H1 (cell line): ENCODE data around the gene TGM1. TPM values are rescaled to one million over a fixed set of nuclear protein-coding genes. Genes with fewer than 3 reads are reported as not detected.

Experiments
- CTCF ChIA-PET: fragments of 300-600 bp; sonication (Branson Sonifier 250); formaldehyde crosslinking; loops from one replicate; lab custom pipeline; 2021; ENCODE audit not compliant: partially characterized antibody; lab: Charles Lee
- POLR2A ChIA-PET: fragments of 300-600 bp; sonication (Branson Sonifier 250); formaldehyde crosslinking; loops from one replicate; lab custom pipeline; 2021; ENCODE audit warnings: inconsistent platforms; ENCODE audit not compliant: partially characterized antibody; lab: Charles Lee
- DNase-seq, 2 experiments: peaks; one replicate each; pipeline versions ENCODE4 v3.0.0 to v3.0.0-alpha.2; 2010 to 2022; ENCODE audit warnings: low spot score in 2 of 2, low read depth in 1 of 2, mixed read lengths in 1 of 2
- FAIRE-seq: peaks from 2 replicates; lab custom pipeline; 2011; peaks lifted over from hg19 to GRCh38; lab: Jason Lieb, UNC
- H2AFZ ChIP-seq: 2 replicates; pipeline ENCODE4 v1.8.1; 2012; ENCODE audit warnings: low read length, inconsistent platforms
- H2AK5ac ChIP-seq: 2 replicates; pipeline ENCODE4 v1.6.1; 2013; ENCODE audit warnings: low read depth, low read length
- H2BK120ac ChIP-seq: replicated peaks from 2 replicates; pipeline ENCODE3; 2013; ENCODE audit warnings: low read depth, low read length, inconsistent platforms
- H2BK12ac ChIP-seq: 2 replicates; pipeline ENCODE4 v1.6.1; 2013; ENCODE audit warnings: low read depth, low read length
- H2BK15ac ChIP-seq: 2 replicates; pipeline ENCODE4 v1.6.1; 2013; ENCODE audit warnings: low read length
- H2BK20ac ChIP-seq: 2 replicates; pipeline ENCODE4 v1.6.1; 2013; ENCODE audit warnings: low read length
- H2BK5ac ChIP-seq: 2 replicates; pipeline ENCODE4 v1.6.1; 2013; ENCODE audit warnings: low read depth, low read length
- H3K14ac ChIP-seq: 2 replicates; pipeline ENCODE4 v1.6.1; 2013; ENCODE audit warnings: inconsistent platforms; ENCODE audit not compliant: insufficient read length
- H3K18ac ChIP-seq: 2 replicates; pipeline ENCODE4 v1.6.1; 2013; ENCODE audit warnings: low read length; ENCODE audit errors: extremely low read depth
- H3K23ac ChIP-seq: 2 replicates; pipeline ENCODE4 v1.6.1; 2013; ENCODE audit warnings: inconsistent platforms; ENCODE audit not compliant: insufficient read length
- H3K23me2 ChIP-seq: 2 replicates; pipeline ENCODE4 v1.6.1; 2013; ENCODE audit warnings: low read depth, low read length
- H3K27ac ChIP-seq: 2 replicates; pipeline ENCODE4 v1.6.1; 2011; ENCODE audit warnings: low read depth, low read length, inconsistent platforms
- H3K27me3 ChIP-seq, 4 experiments: replicated peaks in 1 of 4; 1 replicate in 1 of 4; 2 replicates in 3 of 4; pipeline versions ENCODE4 v1.6.1 to v1.8.1; 2011 to 2013; ENCODE audit warnings: low read length in 3 of 4, mild to moderate bottlenecking in 3 of 4, inconsistent platforms in 2 of 4, mixed read lengths in 2 of 4, moderate library complexity in 1 of 4; ENCODE audit not compliant: control insufficient read depth in 3 of 4, insufficient read depth in 3 of 4; ENCODE audit errors: extremely low read depth in 1 of 4
- H3K36me3 ChIP-seq, 4 experiments: 2 replicates each; pipeline versions ENCODE4 v1.6.1 to v1.8.1; 2011 to 2013; ENCODE audit warnings: mild to moderate bottlenecking in 4 of 4, low read length in 3 of 4, moderate library complexity in 2 of 4, control low read depth in 1 of 4, inconsistent platforms in 1 of 4; ENCODE audit not compliant: insufficient read depth in 4 of 4, control insufficient read depth in 2 of 4
- H3K4ac ChIP-seq: replicated peaks from 2 replicates; pipeline ENCODE3; 2013; ENCODE audit warnings: low read length, low read depth, mixed read lengths, inconsistent platforms; ENCODE audit not compliant: insufficient read length
- H3K4me1 ChIP-seq, 4 experiments: replicated peaks in 1 of 4; 1 replicate in 1 of 4; 2 replicates in 3 of 4; pipeline versions ENCODE4 v1.6.1 to v1.8.1; 2011 to 2013; ENCODE audit warnings: low read length in 3 of 4, inconsistent platforms in 2 of 4, mixed read lengths in 1 of 4; ENCODE audit not compliant: insufficient read depth in 4 of 4, control insufficient read depth in 3 of 4
- H3K4me2 ChIP-seq, 2 experiments: 2 replicates each; pipeline versions ENCODE4 v1.6.1 to v1.8.1; 2011 to 2013; ENCODE audit warnings: low read depth in 2 of 2, low read length in 2 of 2, control low read depth in 1 of 2, inconsistent platforms in 1 of 2, mild to moderate bottlenecking in 1 of 2; ENCODE audit not compliant: insufficient read depth in 1 of 2
- H3K4me3 ChIP-seq, 4 experiments: fragments of 200-600, 300-600 bp in 1 of 4; sonication (generic), shearing (Covaris generic), sonication (Bioruptor Twin) in 1 of 4; 2 replicates each; pipeline versions ENCODE4 v1.5.1 to v1.8.1; 2011 to 2016; ENCODE audit warnings: low read length in 4 of 4, low read depth in 3 of 4, control low read depth in 2 of 4, inconsistent platforms in 2 of 4, mild to moderate bottlenecking in 2 of 4, mixed read lengths in 1 of 4, moderate library complexity in 1 of 4; ENCODE audit not compliant: insufficient read depth in 2 of 4; ENCODE audit errors: extremely low read depth in 1 of 4
- H3K56ac ChIP-seq: replicated peaks from 2 replicates; pipeline ENCODE3; 2013; ENCODE audit warnings: low read depth, mild to moderate bottlenecking, mixed read lengths, low read length, inconsistent platforms; ENCODE audit not compliant: insufficient read length
- H3K79me1 ChIP-seq: 2 replicates; pipeline ENCODE4 v1.6.1; 2013; ENCODE audit warnings: low read depth, low read length, control low read depth
- H3K79me2 ChIP-seq, 2 experiments: 2 replicates each; pipeline versions ENCODE4 v1.6.1 to v1.8.1; 2012 to 2013; ENCODE audit warnings: low read length in 2 of 2, mild to moderate bottlenecking in 2 of 2, inconsistent platforms in 1 of 2; ENCODE audit not compliant: insufficient read depth in 2 of 2, control insufficient read depth in 1 of 2
- H3K9ac ChIP-seq, 4 experiments: replicated peaks in 1 of 4; 1 replicate in 1 of 4; 2 replicates in 3 of 4; pipeline versions ENCODE4 v1.6.1 to v1.8.1; 2011 to 2013; ENCODE audit warnings: low read depth in 3 of 4, low read length in 3 of 4, control low read depth in 2 of 4, mild to moderate bottlenecking in 2 of 4, moderate library complexity in 2 of 4, inconsistent platforms in 1 of 4; ENCODE audit errors: extremely low read depth in 1 of 4
- H3K9me3 ChIP-seq, 2 experiments: 2 replicates each; pipeline versions ENCODE4 v1.6.1 to v1.8.1; 2012 to 2013; ENCODE audit warnings: mild to moderate bottlenecking in 2 of 2, moderate library complexity in 2 of 2, control low read depth in 1 of 2, inconsistent platforms in 1 of 2, low read depth in 1 of 2, low read length in 1 of 2, mixed read lengths in 1 of 2; ENCODE audit not compliant: insufficient read depth in 2 of 2
- H4K20me1 ChIP-seq, 2 experiments: replicated peaks in 1 of 2; 2 replicates each; pipeline versions ENCODE3 to v1.8.1; 2011 to 2013; ENCODE audit warnings: inconsistent platforms in 2 of 2, low read length in 2 of 2, mild to moderate bottlenecking in 1 of 2; ENCODE audit not compliant: insufficient read depth in 2 of 2, control insufficient read depth in 1 of 2
- H4K5ac ChIP-seq: 2 replicates; pipeline ENCODE4 v1.6.1; 2013; ENCODE audit warnings: low read length, low read depth, mixed read lengths, inconsistent platforms; ENCODE audit not compliant: insufficient read length
- H4K8ac ChIP-seq: 2 replicates; pipeline ENCODE4 v1.8.0; 2013; ENCODE audit warnings: mild to moderate bottlenecking, moderate library complexity, low read length, inconsistent platforms; ENCODE audit not compliant: insufficient read depth; ENCODE audit errors: extremely low read depth
- H4K91ac ChIP-seq: replicated peaks from 2 replicates; pipeline ENCODE3; 2013; ENCODE audit warnings: low read length, mixed read lengths, inconsistent platforms; ENCODE audit not compliant: insufficient read length
- CTCF ChIP-seq, 3 experiments: IDR thresholded peaks; 1 replicate in 2 of 3; 2 replicates in 1 of 3; pipeline versions ENCODE4 v1.5.1 to v1.6.1; 2011; ENCODE audit warnings: low read length in 3 of 3, mild to moderate bottlenecking in 3 of 3, inconsistent platforms in 2 of 3, low read depth in 1 of 3, moderate library complexity in 1 of 3; ENCODE audit not compliant: insufficient read depth in 1 of 3; ENCODE audit errors: control extremely low read depth in 1 of 3
- TEAD4 ChIP-seq: IDR thresholded peaks from 2 replicates; pipeline ENCODE4 v1.6.1; 2012; ENCODE audit warnings: low read depth, low read length, inconsistent platforms, mixed read lengths
- WGBS, 2 experiments: shearing (Covaris generic) in 1 of 2; methylation state at CpG; one replicate each; pipeline versions ENCODE4 v1.1.6 to v1.1.7; 2013 to 2015; ENCODE audit warnings: low lambda C conversion rate in 2 of 2, mixed read lengths in 2 of 2, inconsistent platforms in 1 of 2, low coverage in 1 of 2, missing lambda C conversion rate in 1 of 2; ENCODE audit not compliant: insufficient replicate concordance in 2 of 2, insufficient coverage in 1 of 2, insufficient read length in 1 of 2; ENCODE audit errors: extremely low coverage in 1 of 2, missing lambda C conversion rate in 1 of 2; 5-methylcytosine and 5-hydroxymethylcytosine counted together
- polyA plus RNA-seq, 7 experiments: library from polyadenylated mRNA; depleted of rRNA in 3 of 7; stranded (reverse) in 5 of 7; unstranded in 2 of 7; fragments of >200 nt in 5 of 7; fragments of 200-250 nt in 2 of 7; gene quantifications; 1 replicate in 5 of 7; 2 replicates in 1 of 7; 4 replicates in 1 of 7; pipeline versions ENCODE4 v1.2.1 to v1.2.3, GENCODE V29; 2011 to 2013; ENCODE audit warnings: missing spikeins in 2 of 7, mixed read lengths in 2 of 7
- total RNA-seq: library from RNA; stranded (reverse); fragmentation: NEBNext Ultra II Directional; extraction: Animal tissue kit (Norgen Biotek cat#: 25700); gene quantifications from 2 replicates; pipeline ENCODE4 v1.2.1, GENCODE V29; 2021

The TGM1 gene
- total and polyA plus RNA-seq, 2 of the 8 experiments (the other 6 are each of a cell fraction or from before 2014, with no cell fraction given): 1.8 to 2.2 TPM

DNA sequence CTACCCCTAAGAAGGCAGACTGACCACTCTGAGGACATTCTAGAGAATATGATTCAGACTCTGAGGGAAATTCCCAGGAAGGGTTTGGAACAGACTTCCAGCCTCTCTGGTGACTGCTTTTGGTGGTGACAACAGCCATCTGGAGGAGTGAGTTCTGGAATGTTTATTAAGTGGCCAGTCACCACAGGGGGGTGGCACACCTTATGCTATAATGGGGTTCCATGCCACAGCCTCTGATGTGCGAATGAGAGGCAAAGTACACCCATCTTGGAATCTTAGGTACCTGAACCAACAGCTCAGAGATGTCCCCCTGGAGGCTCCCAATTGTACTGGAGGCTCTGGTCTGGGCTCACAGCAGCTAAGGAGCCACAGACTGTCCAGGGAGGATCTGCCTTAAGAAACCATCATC, 11.1 kb downstream of the TGM1 start:
- Histone ChIP-seq H3K4me3 (no peak overlapping the region), H2AK5ac (no peak overlapping the region), H2BK5ac (no peak overlapping the region), H3K14ac (no peak overlapping the region), H2AFZ (no peak overlapping the region), H3K79me1 (no peaks in the 10 kb centered on the region), H3K18ac (no peak overlapping the region), H3K4me1 (no peaks in the 10 kb centered on the region), H3K27me3 (no peaks in the 10 kb centered on the region), H3K79me2 (no peaks in the 10 kb centered on the region), H3K23ac (no peak overlapping the region), H3K27ac (no peak overlapping the region), H3K56ac (no peak overlapping the region), H4K20me1 (no peaks in the 10 kb centered on the region), H4K91ac (no peak overlapping the region), H2BK15ac (no peak overlapping the region), H3K23me2 (no peaks in the 10 kb centered on the region), H3K4ac (no peak overlapping the region), H3K9me3 (no peaks in the 10 kb centered on the region), H2BK12ac (no peak overlapping the region), H4K8ac (no peak overlapping the region), H3K9ac (no peak overlapping the region), H2BK20ac (no peak overlapping the region), H3K36me3 (no peaks in the 10 kb centered on the region), H2BK120ac (no peak overlapping the region), H3K4me2 (no peak overlapping the region), H4K5ac (no peak overlapping the region)
- FAIRE-seq (no peak), DNase-seq (no peak)
- TF ChIP-seq CTCF (IDR thresholded peaks at IDR 0.05; ENCODE audit: control extremely low read depth in 1 of 3, insufficient read depth in 1 of 3, low read depth in 1 of 3, low read length in 3 of 3) (peak in 1 of 3 experiments; percentile 13; a peak in 1 of 4 replicates), TEAD4 (no peak)
- WGBS, 2 experiments: 92% methylated on average over 1 of the region's 1 CpG; no CpG with 5 or more reads in 1 of the 2 experiments
- ChIA-PET POLR2A (interaction anchor here (0.6 to 4.5 kb wide), 8 partner anchors 8 to 57 kb away, joined by 3 to 26 read pairs (median 4); partner anchors contain the start of genes MDP1, RABGGTA, TINF2 and TM9SF1), CTCF (interaction anchor here (0.8 to 6.0 kb wide), 15 partner anchors 9 to 143 kb away, joined by 3 to 63 read pairs (median 11); partner anchors contain the start of genes CIDEB, DHRS1, NOP9 and RABGGTA)
